ENCODE measurements around the gene PITX1. TPM values are rescaled to one million over a fixed set of nuclear protein-coding genes. Genes with fewer than 3 reads are reported as not detected.

PITX1 gene
- total and polyA plus RNA-seq, 2 of the 13 experiments (the other 11 are each of a cell fraction or from before 2014, with no cell fraction given): 11.7 to 20.2 TPM

GRCh38 chr5:135073761-135074345, 39.8 kb upstream of the PITX1 start (continued):
- TF ChIP-seq, protein P1, sequence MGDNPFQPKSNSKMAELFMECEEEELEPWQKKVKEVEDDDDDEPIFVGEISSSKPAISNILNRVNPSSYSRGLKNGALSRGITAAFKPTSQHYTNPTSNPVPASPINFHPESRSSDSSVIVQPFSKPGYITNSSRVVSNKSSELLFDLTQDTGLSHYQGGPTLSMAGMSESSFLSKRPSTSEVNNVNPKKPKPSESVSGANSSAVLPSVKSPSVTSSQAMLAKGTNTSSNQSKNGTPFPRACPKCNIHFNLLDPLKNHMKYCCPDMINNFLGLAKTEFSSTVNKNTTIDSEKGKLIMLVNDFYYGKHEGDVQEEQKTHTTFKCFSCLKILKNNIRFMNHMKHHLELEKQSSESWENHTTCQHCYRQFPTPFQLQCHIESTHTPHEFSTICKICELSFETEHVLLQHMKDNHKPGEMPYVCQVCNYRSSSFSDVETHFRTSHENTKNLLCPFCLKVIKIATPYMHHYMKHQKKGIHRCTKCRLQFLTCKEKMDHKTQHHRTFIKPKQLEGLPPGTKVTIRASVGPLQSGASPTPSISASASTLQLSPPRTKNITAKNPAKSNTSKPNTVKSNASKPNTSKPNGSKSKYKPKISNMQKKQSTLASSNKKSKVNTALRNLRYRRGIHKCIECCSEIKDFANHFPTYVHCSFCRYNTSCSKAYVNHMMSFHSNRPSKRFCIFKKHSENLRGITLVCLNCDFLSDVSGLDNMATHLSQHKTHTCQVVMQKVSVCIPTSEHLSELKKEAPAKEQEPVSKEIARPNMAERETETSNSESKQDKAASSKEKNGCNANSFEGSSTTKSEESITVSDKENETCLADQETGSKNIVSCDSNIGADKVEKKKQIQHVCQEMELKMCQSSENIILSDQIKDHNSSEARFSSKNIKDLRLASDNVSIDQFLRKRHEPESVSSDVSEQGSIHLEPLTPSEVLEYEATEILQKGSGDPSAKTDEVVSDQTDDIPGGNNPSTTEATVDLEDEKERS (CRISPR knock-in tag; IDR thresholded peaks at IDR 0.05): no peak
- TF ChIP-seq MXD4 (CRISPR knock-in tag; IDR thresholded peaks at IDR 0.05) (no peak), PLRG1 (conservative IDR thresholded peaks at IDR 0.05) (no peak), RAD51 (IDR thresholded peaks at IDR 0.05; ENCODE audit: borderline replicate concordance) (no peak), ZNF275 (CRISPR knock-in tag; IDR thresholded peaks at IDR 0.05; ENCODE audit: borderline replicate concordance) (no peak)

DNA sequence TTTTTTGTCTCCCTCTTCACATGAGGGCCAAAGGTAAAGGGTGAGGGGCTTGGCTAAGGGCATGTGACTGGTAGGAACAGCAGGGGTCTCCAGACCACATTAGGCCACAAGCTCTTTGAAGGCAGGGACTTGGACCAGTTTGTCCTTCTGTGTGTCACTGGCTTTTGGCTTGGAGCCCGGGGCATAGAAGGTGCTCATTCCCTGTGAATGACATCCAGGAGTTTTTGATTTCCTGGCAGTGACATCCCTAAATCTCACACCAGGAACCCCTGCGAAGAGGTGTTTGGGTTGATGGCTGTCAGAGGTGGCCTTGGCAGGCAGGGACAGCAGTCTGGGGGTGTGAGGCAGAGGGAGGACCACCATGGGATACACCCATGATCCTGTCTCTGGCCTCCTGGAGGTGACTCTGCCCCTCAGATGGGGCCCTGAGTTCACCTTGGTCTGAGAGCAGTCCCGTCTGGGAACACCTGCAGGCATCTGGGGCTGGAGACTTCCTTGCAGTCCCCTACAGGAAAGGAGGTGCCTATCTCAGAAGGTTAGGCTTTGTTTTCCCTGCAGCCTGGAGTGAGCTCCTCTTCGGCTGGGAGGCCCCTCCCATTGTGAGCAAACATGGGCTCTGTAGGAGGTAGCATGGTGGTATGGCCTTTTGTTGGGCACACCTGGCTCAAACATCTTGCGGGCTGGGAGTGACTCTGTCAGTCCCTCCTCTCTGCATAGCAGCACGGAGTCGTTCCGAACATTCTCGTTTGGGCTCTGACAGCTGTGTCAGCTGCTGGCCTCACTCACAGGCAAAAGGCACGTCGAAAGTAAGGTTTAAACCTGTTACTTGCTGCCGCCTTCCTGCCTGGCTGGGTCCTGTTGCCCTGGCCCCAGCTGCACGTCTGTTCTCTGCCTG, 38.6 kb upstream of the PITX1 start:
- Histone ChIP-seq H3K4me2 (ENCODE audit: low read depth, low read length) (no peak overlapping the region), H3K36me3 (replicated peaks in 1 of 2; ENCODE audit: control insufficient read depth in 1 of 2, insufficient read depth in 2 of 2, low read length in 2 of 2) (no peaks in the 10 kb centered on the region), H4K20me1 (ENCODE audit: insufficient read depth, low read length) (no peaks in the 10 kb centered on the region), H2AFZ (ENCODE audit: low read length) (no peak overlapping the region), H3K9me3 (ENCODE audit: low read length) (no peaks in the 10 kb centered on the region), H3K79me2 (ENCODE audit: insufficient read depth, low read length) (no peaks in the 10 kb centered on the region), H3K27me3 (ENCODE audit: control insufficient read depth in 1 of 2, insufficient read depth in 2 of 2, low read length in 2 of 2) (no peaks in the 10 kb centered on the region), H3K4me1 (ENCODE audit: insufficient read depth, low read length) (no peaks in the 10 kb centered on the region), H3K4me3 (replicated peaks in 1 of 3; ENCODE audit: insufficient read depth in 1 of 3, low read depth in 2 of 3, low read length in 3 of 3) (no peak overlapping the region), H3K9ac (ENCODE audit: insufficient read depth, low read depth, low read length) (no peak overlapping the region), H3K27ac (ENCODE audit: extremely low read length, insufficient read depth, low read length) (no peak overlapping the region)
- intact Hi-C loops (cut with micrococcal nuclease; ENCODE audit: unreplicated experiment) (no loop called here), in situ Hi-C loops (cut with HindIII; ENCODE audit: extremely low pct_ligation_motif_present, low pct_unique_long_range_greater_than_20kb) (no loop called here)
- TF ChIP-seq KDM2A (CRISPR knock-in tag; IDR thresholded peaks at IDR 0.05; ENCODE audit: borderline replicate concordance, low read depth) (no peak), HIVEP1 (CRISPR knock-in tag; IDR thresholded peaks at IDR 0.05) (no peak), KLF13 (CRISPR knock-in tag; IDR thresholded peaks at IDR 0.05) (no peak)
- TF ChIP-seq, protein P2, sequence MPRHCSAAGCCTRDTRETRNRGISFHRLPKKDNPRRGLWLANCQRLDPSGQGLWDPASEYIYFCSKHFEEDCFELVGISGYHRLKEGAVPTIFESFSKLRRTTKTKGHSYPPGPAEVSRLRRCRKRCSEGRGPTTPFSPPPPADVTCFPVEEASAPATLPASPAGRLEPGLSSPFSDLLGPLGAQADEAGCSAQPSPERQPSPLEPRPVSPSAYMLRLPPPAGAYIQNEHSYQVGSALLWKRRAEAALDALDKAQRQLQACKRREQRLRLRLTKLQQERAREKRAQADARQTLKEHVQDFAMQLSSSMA (CRISPR knock-in tag; IDR thresholded peaks at IDR 0.05): no peak
- TF ChIP-seq, protein P3, sequence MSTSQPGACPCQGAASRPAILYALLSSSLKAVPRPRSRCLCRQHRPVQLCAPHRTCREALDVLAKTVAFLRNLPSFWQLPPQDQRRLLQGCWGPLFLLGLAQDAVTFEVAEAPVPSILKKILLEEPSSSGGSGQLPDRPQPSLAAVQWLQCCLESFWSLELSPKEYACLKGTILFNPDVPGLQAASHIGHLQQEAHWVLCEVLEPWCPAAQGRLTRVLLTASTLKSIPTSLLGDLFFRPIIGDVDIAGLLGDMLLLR (CRISPR knock-in tag; IDR thresholded peaks at IDR 0.05): no peak
- POLR2A ChIA-PET: no interaction called here
- DNase-seq (ENCODE audit: low spot score) (no peak), FAIRE-seq (no peak), ATAC-seq (no peak)
- BruUV-seq (replicated peaks): no TSS peak
- 78% methylated on average over 7 of the region's 13 CpGs for WGBS (ENCODE audit: low lambda C conversion rate)
- CTCF ChIA-PET (ENCODE audit: low intra/inter-chr PET ratio, low total read pairs): no interaction called here
